SK-N-SH (cell line): ENCODE measurements around the gene ZNF579. TPM values are rescaled to one million over a fixed set of nuclear protein-coding genes. Genes with fewer than 3 reads are reported as not detected.
"Not testable (repeated sequence)": the region's sequence is repeated elsewhere in the genome, so short reads cannot be mapped to it uniquely, and the experiment has no call there.

Experiments used
- CTCF ChIA-PET: fragments of 300-600, 350-600 bp; formaldehyde crosslinking; extraction: SDS; loops from one replicate; lab custom pipeline; 2021; lab: Yijun Ruan, JAX
- POLR2A ChIA-PET: fragments of 350-600 bp; sonication (Branson Sonifier 250); formaldehyde crosslinking; extraction: SDS; loops from one replicate; lab custom pipeline; 2020; ENCODE audit warnings: antibody characterized with exemption, inconsistent platforms; lab: Yijun Ruan, JAX
- DNase-seq: peaks from one replicate; pipeline ENCODE4 v3.0.0; 2012
- H2AFZ ChIP-seq: fragments of 200-600 bp; sonication (generic); 2 replicates; pipeline ENCODE4 v1.8.1; 2016; ENCODE audit warnings: antibody characterized with exemption, mild to moderate bottlenecking, low read depth
- H3F3A ChIP-seq: fragments of 200-600 bp; sonication (generic); replicated peaks from 2 replicates; pipeline ENCODE3; 2016; ENCODE audit warnings: antibody characterized with exemption, mild to moderate bottlenecking; ENCODE audit not compliant: insufficient read depth
- H3K27ac ChIP-seq, 2 experiments: fragments of 200-500 bp in 1 of 2; fragments of 200-600 bp in 1 of 2; sonication (Bioruptor generic) in 1 of 2; sonication (generic), shearing (Covaris generic) in 1 of 2; 2 replicates each; pipeline versions ENCODE4 v1.5.1 to v1.6.1; 2014 to 2016; ENCODE audit warnings: low read depth in 2 of 2, inconsistent platforms in 1 of 2, low read length in 1 of 2, mild to moderate bottlenecking in 1 of 2, mixed read lengths in 1 of 2
- H3K27me3 ChIP-seq: fragments of 200-600 bp; sonication (generic), shearing (Covaris generic); 2 replicates; pipeline ENCODE4 v1.6.1; 2016; ENCODE audit warnings: mixed run types; ENCODE audit not compliant: insufficient read depth
- H3K36me3 ChIP-seq, 2 experiments: fragments of 200-500 bp in 1 of 2; fragments of 200-600 bp in 1 of 2; sonication (Bioruptor generic) in 1 of 2; sonication (generic) in 1 of 2; replicated peaks in 1 of 2; 2 replicates each; pipeline versions ENCODE3 to v1.5.1; 2014 to 2016; ENCODE audit warnings: low read length in 1 of 2, mild to moderate bottlenecking in 1 of 2; ENCODE audit not compliant: insufficient read depth in 2 of 2, control insufficient read depth in 1 of 2
- H3K4me1 ChIP-seq, 2 experiments: fragments of 200-500 bp in 1 of 2; fragments of 200-600 bp in 1 of 2; sonication (Bioruptor generic) in 1 of 2; sonication (generic), shearing (Covaris generic) in 1 of 2; 2 replicates each; pipeline versions ENCODE4 v1.5.1 to v1.6.1; 2014 to 2016; ENCODE audit warnings: low read depth in 1 of 2, low read length in 1 of 2, mixed run types in 1 of 2; ENCODE audit not compliant: insufficient read depth in 2 of 2, control insufficient read depth in 1 of 2
- H3K4me2 ChIP-seq: fragments of 200-600 bp; sonication (generic), shearing (Covaris generic); 2 replicates; pipeline ENCODE4 v1.6.1; 2017; ENCODE audit warnings: mixed run types
- H3K4me3 ChIP-seq, 2 experiments: fragments of 200-500 bp in 1 of 2; fragments of 200-600 bp in 1 of 2; sonication (Bioruptor generic) in 1 of 2; sonication (generic), shearing (Covaris generic) in 1 of 2; 2 replicates each; pipeline versions ENCODE4 v1.5.1 to v1.8.1; 2014 to 2016; ENCODE audit warnings: low read depth in 2 of 2, inconsistent platforms in 1 of 2, low read length in 1 of 2, mild to moderate bottlenecking in 1 of 2, mixed read lengths in 1 of 2, moderate library complexity in 1 of 2
- H3K79me2 ChIP-seq: fragments of 200-600 bp; sonication (generic); 2 replicates; pipeline ENCODE4 v1.8.1; 2017; ENCODE audit warnings: mild to moderate bottlenecking; ENCODE audit not compliant: insufficient read depth
- H3K9ac ChIP-seq: fragments of 200-600 bp; sonication (generic); 2 replicates; pipeline ENCODE4 v1.6.1; 2017; ENCODE audit warnings: mixed run types
- H3K9me2 ChIP-seq: fragments of 200-600 bp; sonication (generic); 2 replicates; pipeline ENCODE4 v1.6.1; 2017; ENCODE audit warnings: mixed run types
- H3K9me3 ChIP-seq: fragments of 200-600 bp; sonication (generic); 2 replicates; pipeline ENCODE4 v1.6.1; 2017; ENCODE audit warnings: mixed run types, mild to moderate bottlenecking, moderate library complexity
- H4K20me1 ChIP-seq: fragments of 200-600 bp; sonication (generic); 2 replicates; pipeline ENCODE4 v1.6.1; 2017; ENCODE audit warnings: mild to moderate bottlenecking, mixed run types; ENCODE audit not compliant: insufficient read depth
- EZH2phosphoT487 ChIP-seq: fragments of 200-600 bp; sonication (generic); IDR thresholded peaks from 2 replicates; pipeline ENCODE4 v1.6.1; 2017; ENCODE audit warnings: low read depth, mixed run types, mild to moderate bottlenecking, antibody characterized with exemption, moderate library complexity, borderline replicate concordance
- FOXJ3 ChIP-seq: sonication (generic); formaldehyde crosslinking; IDR thresholded peaks from 2 replicates; pipeline ENCODE4 v1.5.1; 2020; ENCODE audit warnings: mild to moderate bottlenecking, missing genetic modification reagents
- FOXM1 ChIP-seq: IDR thresholded peaks from 2 replicates; pipeline ENCODE4 v1.4.0; 2012; ENCODE audit warnings: low read depth, mild to moderate bottlenecking
- GABPA ChIP-seq: IDR thresholded peaks from 2 replicates; pipeline ENCODE4 v1.4.0; 2012; ENCODE audit warnings: low read depth, mild to moderate bottlenecking
- GATA2 ChIP-seq: sonication (generic); formaldehyde crosslinking; IDR thresholded peaks from 2 replicates; pipeline ENCODE4 v1.5.0; 2020; ENCODE audit warnings: mild to moderate bottlenecking, missing genetic modification reagents
- MEF2A ChIP-seq: IDR thresholded peaks from 2 replicates; pipeline ENCODE4 v1.4.0; 2012; ENCODE audit warnings: low read depth, borderline replicate concordance
- MXI1 ChIP-seq: IDR thresholded peaks from 2 replicates; pipeline ENCODE4 v1.6.1; 2012; ENCODE audit warnings: mild to moderate bottlenecking, low read depth, low read length, improper control_type of control experiment
- NFIC ChIP-seq: IDR thresholded peaks from 2 replicates; pipeline ENCODE4 v1.4.0; 2012; ENCODE audit warnings: borderline replicate concordance
- POLR2AphosphoS5 ChIP-seq: IDR thresholded peaks from 2 replicates; pipeline ENCODE4 v1.6.1; 2012; ENCODE audit warnings: low read depth, low read length
- RAD21 ChIP-seq: IDR thresholded peaks from 2 replicates; pipeline ENCODE4 v1.6.1; 2012; ENCODE audit warnings: mild to moderate bottlenecking, low read length
- RFX5 ChIP-seq: IDR thresholded peaks from 2 replicates; pipeline ENCODE4 v1.6.1; 2012; ENCODE audit warnings: mild to moderate bottlenecking, improper control_type of control experiment, low read length
- WGBS: methylation state at CpG from one replicate; pipeline ENCODE4 v1.1.6; 2017; ENCODE audit warnings: low lambda C conversion rate; 5-methylcytosine and 5-hydroxymethylcytosine counted together
- polyA plus RNA-seq, 3 experiments: library from polyadenylated mRNA; depleted of rRNA; stranded (reverse); fragments of >200 nt; gene quantifications; 2 replicates each; pipeline ENCODE4 v1.2.3, GENCODE V29; 2012
- TF ChIP-seq, protein P1 (sequence below): IDR thresholded peaks from 2 replicates; pipeline ENCODE4 v1.4.0; 2012; ENCODE audit warnings: low read depth, borderline replicate concordance
- TF ChIP-seq, protein P2 (sequence below): IDR thresholded peaks from 2 replicates; pipeline ENCODE4 v1.6.1; 2012; ENCODE audit warnings: mild to moderate bottlenecking, low read depth, low read length, moderate library complexity
- TF ChIP-seq, protein P3 (sequence below): IDR thresholded peaks from 2 replicates; pipeline ENCODE4; 2012

Gene ZNF579
- polyA plus RNA-seq, 1 of the 3 experiments (the other 2 are of a cell fraction): 5.9 TPM

DNA sequence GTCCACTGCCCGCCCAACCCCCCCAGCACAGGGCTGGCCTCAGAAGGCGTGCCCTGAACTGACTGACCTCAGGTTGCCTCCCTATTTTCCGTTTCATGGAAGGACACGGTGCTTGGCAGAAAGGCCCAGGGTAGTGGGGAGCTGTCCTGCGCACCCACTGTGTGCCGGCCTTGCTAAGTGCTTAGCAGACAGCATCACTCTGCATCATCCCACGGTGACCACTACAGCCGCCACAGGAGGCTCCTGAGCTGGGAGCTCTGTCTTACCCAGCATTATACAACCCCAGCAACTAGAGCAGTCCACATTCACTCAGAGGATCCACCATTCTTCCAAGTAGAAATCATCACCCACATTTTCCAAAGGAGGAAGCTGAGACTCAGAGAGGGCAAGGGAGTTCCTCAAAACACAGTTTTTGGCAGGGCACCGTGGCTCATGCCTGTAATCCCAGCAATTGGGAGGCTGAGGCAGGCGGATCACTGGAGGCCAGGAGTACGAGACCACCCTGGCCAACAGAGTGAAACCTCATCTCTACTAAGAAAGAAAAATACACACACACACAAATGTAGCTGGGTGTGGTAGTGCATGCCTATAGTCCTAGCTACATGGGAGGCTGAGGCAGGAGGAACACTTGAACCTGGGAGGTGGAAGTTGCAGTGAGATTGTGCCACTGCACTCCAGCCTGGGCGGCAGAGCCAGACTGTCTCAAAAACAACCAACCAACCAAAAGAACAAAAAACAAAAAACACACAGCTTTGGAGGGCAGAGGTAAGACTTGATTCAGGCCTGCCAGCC is 45.3 kb downstream of the ZNF579 start:
- H3K79me2 ChIP-seq: no peaks in the 10 kb centered on the region
- no peak overlapping the region for H3K4me3 ChIP-seq
- POLR2A ChIA-PET: no interaction called here
- no peaks in the 10 kb centered on the region for H4K20me1 ChIP-seq
- peaks cover 4% of the 10 kb centered on the region for H3F3A ChIP-seq
- WGBS: 74% methylated on average over 6 of the region's 12 CpGs
- H3K9me2 ChIP-seq: no peaks in the 10 kb centered on the region
- no peak for DNase-seq
- TF ChIP-seq FOXM1 (no peak), RFX5 (no peak), EZH2phosphoT487 (no peak), MEF2A (no peak), RAD21 (no peak), GATA2 (CRISPR knock-in tag) (no peak), FOXJ3 (CRISPR knock-in tag) (no peak), POLR2AphosphoS5 (no peak), MXI1 (no peak), NFIC (no peak), GABPA (no peak)
- TF ChIP-seq, protein P1, sequence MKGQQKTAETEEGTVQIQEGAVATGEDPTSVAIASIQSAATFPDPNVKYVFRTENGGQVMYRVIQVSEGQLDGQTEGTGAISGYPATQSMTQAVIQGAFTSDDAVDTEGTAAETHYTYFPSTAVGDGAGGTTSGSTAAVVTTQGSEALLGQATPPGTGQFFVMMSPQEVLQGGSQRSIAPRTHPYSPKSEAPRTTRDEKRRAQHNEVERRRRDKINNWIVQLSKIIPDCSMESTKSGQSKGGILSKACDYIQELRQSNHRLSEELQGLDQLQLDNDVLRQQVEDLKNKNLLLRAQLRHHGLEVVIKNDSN: no peak
- TF ChIP-seq, protein P2, sequence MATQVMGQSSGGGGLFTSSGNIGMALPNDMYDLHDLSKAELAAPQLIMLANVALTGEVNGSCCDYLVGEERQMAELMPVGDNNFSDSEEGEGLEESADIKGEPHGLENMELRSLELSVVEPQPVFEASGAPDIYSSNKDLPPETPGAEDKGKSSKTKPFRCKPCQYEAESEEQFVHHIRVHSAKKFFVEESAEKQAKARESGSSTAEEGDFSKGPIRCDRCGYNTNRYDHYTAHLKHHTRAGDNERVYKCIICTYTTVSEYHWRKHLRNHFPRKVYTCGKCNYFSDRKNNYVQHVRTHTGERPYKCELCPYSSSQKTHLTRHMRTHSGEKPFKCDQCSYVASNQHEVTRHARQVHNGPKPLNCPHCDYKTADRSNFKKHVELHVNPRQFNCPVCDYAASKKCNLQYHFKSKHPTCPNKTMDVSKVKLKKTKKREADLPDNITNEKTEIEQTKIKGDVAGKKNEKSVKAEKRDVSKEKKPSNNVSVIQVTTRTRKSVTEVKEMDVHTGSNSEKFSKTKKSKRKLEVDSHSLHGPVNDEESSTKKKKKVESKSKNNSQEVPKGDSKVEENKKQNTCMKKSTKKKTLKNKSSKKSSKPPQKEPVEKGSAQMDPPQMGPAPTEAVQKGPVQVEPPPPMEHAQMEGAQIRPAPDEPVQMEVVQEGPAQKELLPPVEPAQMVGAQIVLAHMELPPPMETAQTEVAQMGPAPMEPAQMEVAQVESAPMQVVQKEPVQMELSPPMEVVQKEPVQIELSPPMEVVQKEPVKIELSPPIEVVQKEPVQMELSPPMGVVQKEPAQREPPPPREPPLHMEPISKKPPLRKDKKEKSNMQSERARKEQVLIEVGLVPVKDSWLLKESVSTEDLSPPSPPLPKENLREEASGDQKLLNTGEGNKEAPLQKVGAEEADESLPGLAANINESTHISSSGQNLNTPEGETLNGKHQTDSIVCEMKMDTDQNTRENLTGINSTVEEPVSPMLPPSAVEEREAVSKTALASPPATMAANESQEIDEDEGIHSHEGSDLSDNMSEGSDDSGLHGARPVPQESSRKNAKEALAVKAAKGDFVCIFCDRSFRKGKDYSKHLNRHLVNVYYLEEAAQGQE: no peak
- TF ChIP-seq, protein P3, sequence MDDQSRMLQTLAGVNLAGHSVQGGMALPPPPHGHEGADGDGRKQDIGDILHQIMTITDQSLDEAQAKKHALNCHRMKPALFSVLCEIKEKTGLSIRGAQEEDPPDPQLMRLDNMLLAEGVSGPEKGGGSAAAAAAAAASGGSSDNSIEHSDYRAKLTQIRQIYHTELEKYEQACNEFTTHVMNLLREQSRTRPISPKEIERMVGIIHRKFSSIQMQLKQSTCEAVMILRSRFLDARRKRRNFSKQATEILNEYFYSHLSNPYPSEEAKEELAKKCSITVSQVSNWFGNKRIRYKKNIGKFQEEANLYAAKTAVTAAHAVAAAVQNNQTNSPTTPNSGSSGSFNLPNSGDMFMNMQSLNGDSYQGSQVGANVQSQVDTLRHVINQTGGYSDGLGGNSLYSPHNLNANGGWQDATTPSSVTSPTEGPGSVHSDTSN: no peak
- no peaks in the 10 kb centered on the region for H3K27me3 ChIP-seq
- no peak overlapping the region for H2AFZ ChIP-seq
- H3K4me2 ChIP-seq: no peak overlapping the region
- H3K27ac ChIP-seq: no peak overlapping the region
- no peak overlapping the region for H3K9ac ChIP-seq
- H3K36me3 ChIP-seq: no peaks in the 10 kb centered on the region
- no peaks in the 10 kb centered on the region for H3K9me3 ChIP-seq
- CTCF ChIA-PET: interaction anchor here (1.0 to 2.1 kb wide), 5 partner anchors 9 to 96 kb away, joined by 3 to 9 read pairs (median 5); no protein-coding TSS in a partner anchor
- peaks cover 0 to 3% of the 10 kb centered on the region in 2 experiments; a peak in 2 of 4 replicates for H3K4me1 ChIP-seq

DNA sequence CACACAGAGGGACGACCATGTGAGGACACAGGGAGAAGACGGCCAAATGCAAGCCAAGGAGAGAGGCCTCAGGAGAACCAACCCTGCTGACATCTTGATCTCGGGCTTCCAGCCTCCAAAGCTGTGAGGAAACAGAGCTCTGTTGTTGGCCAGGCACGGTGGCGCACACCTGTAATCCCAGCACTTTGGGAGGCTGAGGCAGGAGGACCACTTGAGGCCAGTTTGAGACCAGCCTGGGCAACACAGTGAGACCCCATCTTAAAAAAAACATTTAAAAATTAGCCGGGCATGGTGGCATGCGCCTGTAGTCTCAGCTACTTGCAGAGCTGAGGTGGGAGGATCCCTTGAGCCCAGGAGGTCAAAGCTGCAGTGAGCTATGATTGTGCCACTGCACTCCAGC is 46.4 kb downstream of the ZNF579 start:
- H4K20me1 ChIP-seq, H3K9me2 ChIP-seq, H3K27ac ChIP-seq, H3K4me2 ChIP-seq, H3K79me2 ChIP-seq, POLR2A ChIA-PET, H3K36me3 ChIP-seq, DNase-seq, H3K9ac ChIP-seq, H2AFZ ChIP-seq, H3F3A ChIP-seq, H3K27me3 ChIP-seq, H3K4me3 ChIP-seq, H3K9me3 ChIP-seq, H3K4me1 ChIP-seq: not testable (repeated sequence)
- WGBS: 89% methylated on average over 7 of the region's 7 CpGs
- CTCF ChIA-PET: interaction anchor here (1.1 to 2.1 kb wide), 4 partner anchors 17 to 65 kb away, joined by 3 to 7 read pairs (median 4); partner anchors contain the start of gene FIZ1
